HG03039 (cell line): Measurements from ENCODE around the gene PLA2G4F.

Experiments used
- ATAC-seq: cut with Tn5 transposase; IDR thresholded peaks from one replicate; pipeline ENCODE4 v1.9.1; 2021; ENCODE audit warnings: mild to moderate bottlenecking, moderate library complexity; ENCODE audit not compliant: unreplicated experiment

Gene PLA2G4F

GRCh38 chr15:42165106-42165505 is 8.7 kb upstream of the PLA2G4F start:
- ATAC-seq, result no peak

GRCh38 chr15:42163947-42164550 is 7.6 kb upstream of the PLA2G4F start:
- no peak for ATAC-seq

- ATAC-seq, result no peak
Measured at GRCh38 chr15:42163291-42163690, 6.9 kb upstream of the PLA2G4F start.

- ATAC-seq, result no peak
Measured at GRCh38 chr15:42160136-42160535, 3.7 kb upstream of the PLA2G4F start.

GRCh38 chr15:42159381-42160015 is 3.1 kb upstream of the PLA2G4F start:
- ATAC-seq, result no peak

- no peak for ATAC-seq
Measured at GRCh38 chr15:42158941-42159340, 2.5 kb upstream of the PLA2G4F start.

- ATAC-seq, result no peak
Measured at GRCh38 chr15:42157981-42158765, 1.7 kb upstream of the PLA2G4F start.

- no peak for ATAC-seq
Measured at GRCh38 chr15:42157381-42157780, 945 bp upstream of the PLA2G4F start.

GRCh38 chr15:42155546-42156242 is 742 bp downstream of the PLA2G4F start:
- no peak for ATAC-seq

- ATAC-seq, result no peak
Measured at GRCh38 chr15:42154956-42155355, 1.5 kb downstream of the PLA2G4F start.

- no peak for ATAC-seq
Measured at GRCh38 chr15:42154212-42154941, 2.1 kb downstream of the PLA2G4F start.

- ATAC-seq, result no peak
Measured at GRCh38 chr15:42153874-42154211, 2.6 kb downstream of the PLA2G4F start.

- ATAC-seq, result no peak
Measured at GRCh38 chr15:42152921-42153698, 3.3 kb downstream of the PLA2G4F start.

- no peak for ATAC-seq
Measured at GRCh38 chr15:42152196-42152920, 4.1 kb downstream of the PLA2G4F start.

GRCh38 chr15:42151736-42152135 is 4.7 kb downstream of the PLA2G4F start:
- no peak for ATAC-seq

GRCh38 chr15:42151141-42151561 is 5.3 kb downstream of the PLA2G4F start:
- ATAC-seq, result no peak

- no peak for ATAC-seq
Measured at GRCh38 chr15:42150219-42150970, 6.0 kb downstream of the PLA2G4F start.

- ATAC-seq, result no peak
Measured at GRCh38 chr15:42149493-42150218, 6.8 kb downstream of the PLA2G4F start.
